Panc1 (cell line): ENCODE measurements around the gene DBP. TPM values are rescaled to one million over a fixed set of nuclear protein-coding genes. Genes with fewer than 3 reads are reported as not detected.

ENCODE experiments used
- ATAC-seq: fragments of 200-7000 bp; cut with Tn5 transposase; 2 replicates; pipeline ENCODE4 v1.9.1; 2020; ENCODE audit warnings: mild to moderate bottlenecking, moderate library complexity
- BruUV-seq: library from RNA; stranded (reverse); fragments of 400-500 nt; replicated peaks from 2 replicates; lab custom pipeline; 2021; lab: Mats Ljungman, UMichigan
- CTCF ChIA-PET: fragments of 300-600 bp; sonication (Branson Sonifier 250); formaldehyde crosslinking; loops from one replicate; lab custom pipeline; 2022; ENCODE audit warnings: antibody characterized with exemption; lab: Charles Lee
- POLR2A ChIA-PET: fragments of 300-600 bp; sonication (Branson Sonifier 250); formaldehyde crosslinking; loops from one replicate; lab custom pipeline; 2022; ENCODE audit warnings: antibody characterized with exemption; lab: Charles Lee
- DNase-seq: peaks from one replicate; pipeline ENCODE4 v3.0.0-alpha.2; 2010; ENCODE audit warnings: low read depth, low spot score
- H3K27ac ChIP-seq: 2 replicates; pipeline ENCODE4 v1.5.1; 2011; ENCODE audit warnings: mild to moderate bottlenecking, low read length, inconsistent platforms
- H3K27me3 ChIP-seq: fragments of 200-500 bp; sonication (Bioruptor generic); 2 replicates; pipeline ENCODE4 v1.6.0; 2014; ENCODE audit warnings: low read length, inconsistent platforms; ENCODE audit not compliant: control insufficient read depth, insufficient read depth
- H3K36me3 ChIP-seq: fragments of 200-500 bp; sonication (Bioruptor generic); 2 replicates; pipeline ENCODE4 v1.5.1; 2014; ENCODE audit warnings: inconsistent platforms, mild to moderate bottlenecking, low read length, moderate library complexity; ENCODE audit not compliant: control insufficient read depth, insufficient read depth
- H3K4me1 ChIP-seq: 2 replicates; pipeline ENCODE4 v1.5.1; 2011; ENCODE audit warnings: inconsistent platforms, mild to moderate bottlenecking, low read length, moderate library complexity; ENCODE audit not compliant: control insufficient read depth, insufficient read depth
- H3K4me3 ChIP-seq, 2 experiments: 2 replicates each; pipeline ENCODE4 v1.5.1; 2011 to 2012; ENCODE audit warnings: low read depth in 2 of 2, low read length in 2 of 2, mild to moderate bottlenecking in 2 of 2, inconsistent platforms in 1 of 2, moderate library complexity in 1 of 2
- H3K9me3 ChIP-seq: fragments of 200-500 bp; sonication (Bioruptor generic); 2 replicates; pipeline ENCODE4 v1.5.1; 2014; ENCODE audit warnings: low read depth, mild to moderate bottlenecking, inconsistent platforms, low read length, moderate library complexity; ENCODE audit not compliant: control insufficient read depth, insufficient read depth
- POLR2AphosphoS5 ChIP-seq: IDR thresholded peaks from 2 replicates; pipeline ENCODE4 v1.6.1; 2012; ENCODE audit warnings: mild to moderate bottlenecking, low read depth, low read length, moderate library complexity
- SIN3A ChIP-seq: IDR thresholded peaks from 2 replicates; pipeline ENCODE4 v1.6.1; 2012; ENCODE audit warnings: low read depth, mild to moderate bottlenecking, low read length, moderate library complexity, borderline replicate concordance; ENCODE audit not compliant: insufficient read depth
- TCF7L2 ChIP-seq: IDR thresholded peaks from 2 replicates; pipeline ENCODE4 v1.6.1; 2011; ENCODE audit warnings: mild to moderate bottlenecking, low read depth, low read length, inconsistent platforms
- in situ Hi-C: cut with HindIII; loops from 2 replicates; pipeline ENCODE4 v1.10.0; 2016; ENCODE audit warnings: low sequenced_read_pairs, low pct_unique_long_range_greater_than_20kb
- intact Hi-C: fragments of 100-400 bp; cut with micrococcal nuclease; formaldehyde crosslinking; loops from one replicate; pipeline ENCODE4 v1.10.0; 2022; ENCODE audit not compliant: unreplicated experiment
- total RNA-seq: library from RNA; stranded (reverse); gene quantifications from one replicate; pipeline ENCODE4 v1.2.1, GENCODE V29; 2021; ENCODE audit not compliant: unreplicated experiment
- TF ChIP-seq, protein P1 (sequence below), 2 experiments: IDR thresholded peaks; 2 replicates each; pipeline ENCODE4 v1.6.1; 2011 to 2012; ENCODE audit warnings: low read depth in 2 of 2, control low read depth in 1 of 2, low read length in 1 of 2, mild to moderate bottlenecking in 1 of 2, moderate library complexity in 1 of 2; ENCODE audit not compliant: insufficient read depth in 1 of 2
- TF ChIP-seq, protein P2 (sequence below): fragments of 450-650 bp; IDR thresholded peaks from 2 replicates; pipeline ENCODE4 v1.5.1; 2017; ENCODE audit warnings: mild to moderate bottlenecking

DBP gene
- total RNA-seq, 1 experiment from 2014 or later: 7.4 TPM

DNA sequence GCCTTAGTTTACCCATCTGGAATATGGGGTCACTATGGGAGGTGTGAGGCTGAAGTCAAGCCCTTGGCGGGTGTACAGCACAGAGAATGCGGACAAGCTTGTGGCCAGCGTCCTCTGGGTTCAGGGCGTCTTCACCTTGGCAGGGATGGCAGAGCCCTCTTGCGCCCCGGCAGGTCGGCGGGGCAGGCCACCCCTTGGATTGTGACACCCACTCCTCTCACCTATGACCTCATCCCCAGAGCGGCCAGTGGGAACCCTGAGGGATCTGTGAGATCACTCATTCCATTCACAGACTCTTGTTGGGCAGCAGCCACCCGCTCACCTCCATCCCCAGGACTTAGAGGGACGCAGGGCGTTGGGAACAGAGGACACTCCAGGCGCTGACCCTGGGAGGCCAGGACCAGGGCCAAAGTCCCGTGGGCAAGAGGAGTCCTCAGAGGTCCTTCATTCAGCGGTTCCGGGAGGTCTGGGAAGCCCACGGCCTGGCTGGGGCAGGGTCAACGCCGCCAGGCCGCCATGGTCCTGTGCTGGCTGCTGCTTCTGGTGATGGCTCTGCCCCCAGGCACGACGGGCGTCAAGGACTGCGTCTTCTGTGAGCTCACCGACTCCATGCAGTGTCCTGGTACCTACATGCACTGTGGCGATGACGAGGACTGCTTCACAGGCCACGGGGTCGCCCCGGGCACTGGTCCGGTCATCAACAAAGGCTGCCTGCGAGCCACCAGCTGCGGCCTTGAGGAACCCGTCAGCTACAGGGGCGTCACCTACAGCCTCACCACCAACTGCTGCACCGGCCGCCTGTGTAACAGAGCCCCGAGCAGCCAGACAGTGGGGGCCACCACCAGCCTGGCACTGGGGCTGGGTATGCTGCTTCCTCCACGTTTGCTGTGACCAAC, 30.5 kb downstream of the DBP start, which contains the start of gene SPACA4:
Gene SPACA4, plus strand, starts transcription at position 280 of the 896 bp plus-strand sequence. Its CDS starts 237 bp downstream, at position 517.
- DNase-seq: no peak
- Histone ChIP-seq H3K27ac (no peak within 1 kb of the TSS), H3K9me3 (no peaks in the 10 kb centered on the region), H3K4me3 (no peak within 1 kb of the TSS), H3K4me1 (peaks cover 4% of the 10 kb centered on the region; the same call in 1 of the 2 replicates), H3K27me3 (no peaks in the 10 kb centered on the region), H3K36me3 (no peaks in the 10 kb centered on the region)
- CTCF ChIA-PET: no interaction called here
- POLR2A ChIA-PET: no interaction called here
- no peak for ATAC-seq
- intact Hi-C loops: no loop called here
- in situ Hi-C loops: no loop called here
- BruUV-seq: no TSS peak
- TF ChIP-seq TCF7L2 (no peak), POLR2AphosphoS5 (no peak), SIN3A (no peak)
- TF ChIP-seq, protein P1, sequence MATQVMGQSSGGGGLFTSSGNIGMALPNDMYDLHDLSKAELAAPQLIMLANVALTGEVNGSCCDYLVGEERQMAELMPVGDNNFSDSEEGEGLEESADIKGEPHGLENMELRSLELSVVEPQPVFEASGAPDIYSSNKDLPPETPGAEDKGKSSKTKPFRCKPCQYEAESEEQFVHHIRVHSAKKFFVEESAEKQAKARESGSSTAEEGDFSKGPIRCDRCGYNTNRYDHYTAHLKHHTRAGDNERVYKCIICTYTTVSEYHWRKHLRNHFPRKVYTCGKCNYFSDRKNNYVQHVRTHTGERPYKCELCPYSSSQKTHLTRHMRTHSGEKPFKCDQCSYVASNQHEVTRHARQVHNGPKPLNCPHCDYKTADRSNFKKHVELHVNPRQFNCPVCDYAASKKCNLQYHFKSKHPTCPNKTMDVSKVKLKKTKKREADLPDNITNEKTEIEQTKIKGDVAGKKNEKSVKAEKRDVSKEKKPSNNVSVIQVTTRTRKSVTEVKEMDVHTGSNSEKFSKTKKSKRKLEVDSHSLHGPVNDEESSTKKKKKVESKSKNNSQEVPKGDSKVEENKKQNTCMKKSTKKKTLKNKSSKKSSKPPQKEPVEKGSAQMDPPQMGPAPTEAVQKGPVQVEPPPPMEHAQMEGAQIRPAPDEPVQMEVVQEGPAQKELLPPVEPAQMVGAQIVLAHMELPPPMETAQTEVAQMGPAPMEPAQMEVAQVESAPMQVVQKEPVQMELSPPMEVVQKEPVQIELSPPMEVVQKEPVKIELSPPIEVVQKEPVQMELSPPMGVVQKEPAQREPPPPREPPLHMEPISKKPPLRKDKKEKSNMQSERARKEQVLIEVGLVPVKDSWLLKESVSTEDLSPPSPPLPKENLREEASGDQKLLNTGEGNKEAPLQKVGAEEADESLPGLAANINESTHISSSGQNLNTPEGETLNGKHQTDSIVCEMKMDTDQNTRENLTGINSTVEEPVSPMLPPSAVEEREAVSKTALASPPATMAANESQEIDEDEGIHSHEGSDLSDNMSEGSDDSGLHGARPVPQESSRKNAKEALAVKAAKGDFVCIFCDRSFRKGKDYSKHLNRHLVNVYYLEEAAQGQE (IDR thresholded peaks at IDR 0.05; ENCODE audit: insufficient read depth in 1 of 2, low read depth in 2 of 2, low read length in 1 of 2): no peak
- TF ChIP-seq, protein P2, sequence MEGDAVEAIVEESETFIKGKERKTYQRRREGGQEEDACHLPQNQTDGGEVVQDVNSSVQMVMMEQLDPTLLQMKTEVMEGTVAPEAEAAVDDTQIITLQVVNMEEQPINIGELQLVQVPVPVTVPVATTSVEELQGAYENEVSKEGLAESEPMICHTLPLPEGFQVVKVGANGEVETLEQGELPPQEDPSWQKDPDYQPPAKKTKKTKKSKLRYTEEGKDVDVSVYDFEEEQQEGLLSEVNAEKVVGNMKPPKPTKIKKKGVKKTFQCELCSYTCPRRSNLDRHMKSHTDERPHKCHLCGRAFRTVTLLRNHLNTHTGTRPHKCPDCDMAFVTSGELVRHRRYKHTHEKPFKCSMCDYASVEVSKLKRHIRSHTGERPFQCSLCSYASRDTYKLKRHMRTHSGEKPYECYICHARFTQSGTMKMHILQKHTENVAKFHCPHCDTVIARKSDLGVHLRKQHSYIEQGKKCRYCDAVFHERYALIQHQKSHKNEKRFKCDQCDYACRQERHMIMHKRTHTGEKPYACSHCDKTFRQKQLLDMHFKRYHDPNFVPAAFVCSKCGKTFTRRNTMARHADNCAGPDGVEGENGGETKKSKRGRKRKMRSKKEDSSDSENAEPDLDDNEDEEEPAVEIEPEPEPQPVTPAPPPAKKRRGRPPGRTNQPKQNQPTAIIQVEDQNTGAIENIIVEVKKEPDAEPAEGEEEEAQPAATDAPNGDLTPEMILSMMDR: no peak

- Histone ChIP-seq H3K27ac (no peak overlapping the region), H3K27me3 (no peaks in the 10 kb centered on the region), H3K4me1 (0 out of 2 replicates have a peak, but pooled peaks cover under 1% of the 10 kb centered on the region), H3K4me3 (no peak overlapping the region), H3K9me3 (no peaks in the 10 kb centered on the region), H3K36me3 (no peaks in the 10 kb centered on the region)
- in situ Hi-C loops: no loop called here
- ChIA-PET POLR2A (no interaction called here), CTCF (no interaction called here)
- BruUV-seq: no TSS peak
- DNase-seq (no peak), ATAC-seq (no peak)
- TF ChIP-seq SIN3A (no peak), POLR2AphosphoS5 (no peak), TCF7L2 (no peak)
- TF ChIP-seq, protein P1 (IDR thresholded peaks at IDR 0.05; ENCODE audit: insufficient read depth in 1 of 2, low read depth in 2 of 2, low read length in 1 of 2): no peak
- TF ChIP-seq, protein P2: no peak
- intact Hi-C loops: no loop called here
These were observed 33.3 kb downstream of the DBP start for GRCh38 chr19:48603850-48604249.
